ENCODE data around the gene ERI3.

- TF ChIP-seq POLR2A (IDR thresholded peaks at IDR 0.05; ENCODE audit: low read depth, low read length) (no peak), POLR2AphosphoS5 (IDR thresholded peaks at IDR 0.05; ENCODE audit: low read depth, low read length) (no peak), TAF1 (IDR thresholded peaks at IDR 0.05; ENCODE audit: borderline replicate concordance, low read depth, low read length) (no peak)
Measured at GRCh38 chr1:44351289-44351688, 3.8 kb downstream of the ERI3 start.

Data from GM12892 (cell line).